Measurements from ENCODE around the gene SCNM1. TPM values are rescaled to one million over a fixed set of nuclear protein-coding genes. Genes with fewer than 3 reads are reported as not detected.

The SCNM1 gene
- total RNA-seq, 6 experiments from 2014 or later: 7.5 to 13.2 (median 8.5) TPM

- Histone ChIP-seq H3K9me3 (no peaks in the 10 kb centered on the region), H3K4me1 (peaks cover 0 to 5% (median 2%) of the 10 kb centered on the region in 4 donors), H3K27ac (no peak overlapping the region), H3K4me3 (no peak overlapping the region), H3K36me3 (peaks cover 0 to 32% (median 17%) of the 10 kb centered on the region in 4 donors), H3K27me3 (no peaks in the 10 kb centered on the region)
- no peak for DNase-seq
- intact Hi-C loops (cut with DNase I): loop anchor here (5.0 to 10.0 kb wide), 2 partner anchors 62 to 135 kb away; no protein-coding TSS in a partner anchor
- TF ChIP-seq CTCF (IDR thresholded peaks at IDR 0.05) (no peak), POLR2A (IDR thresholded peaks at IDR 0.05) (no peak)
- ATAC-seq: peak in 1 of 4 donors; percentile 22
Measured at GRCh38 chr1:151159373-151159772, 6.6 kb upstream of the SCNM1 start.

DNA sequence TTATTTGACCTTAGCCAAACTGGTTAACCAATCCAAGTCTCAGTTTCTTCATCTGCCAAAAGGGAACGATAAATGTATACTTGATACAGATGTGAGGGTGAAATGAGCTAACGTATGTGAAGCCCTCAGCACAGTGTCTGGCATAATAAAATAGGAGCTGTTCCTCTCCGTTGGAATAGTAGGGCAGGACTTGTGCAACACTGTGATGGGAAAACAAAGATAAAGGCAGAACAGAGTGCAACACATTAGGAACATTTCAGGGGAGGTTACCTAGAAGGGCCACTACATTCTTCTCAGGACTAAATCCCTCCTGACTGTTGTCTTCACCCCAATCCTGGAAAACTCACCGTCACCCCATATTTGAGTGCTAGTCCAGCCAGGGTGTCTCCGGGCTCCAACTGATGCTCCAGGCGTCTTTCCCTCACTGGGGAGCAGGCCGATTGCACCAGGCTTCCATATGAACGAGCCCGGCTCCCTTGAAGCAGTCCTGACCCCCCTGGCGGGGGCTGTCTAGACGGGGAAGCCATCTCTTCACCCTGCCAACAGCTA, 1.1 kb upstream of the SCNM1 start:
- H3K27ac ChIP-seq: peak overlapping the region; percentile 35 to 76 (median 63)
- no peaks in the 10 kb centered on the region for H3K27me3 ChIP-seq
- ATAC-seq (peak; percentile 48 to 67 (median 62)), DNase-seq (peak in 1 of 3 donors; percentile 40)
- no peaks in the 10 kb centered on the region for H3K9me3 ChIP-seq
- H3K36me3 ChIP-seq: peaks cover 0 to 36% (median 13%) of the 10 kb centered on the region in 4 donors
- 31% methylated on average over 3 of the region's 11 CpGs for WGBS (ENCODE audit: insufficient coverage, low coverage, low lambda C conversion rate, missing lambda C conversion rate)
- peaks cover 0 to 15% (median 7%) of the 10 kb centered on the region in 4 donors for H3K4me1 ChIP-seq
- intact Hi-C loops (cut with DNase I): no loop called here
- peak overlapping the region; percentile 51 to 72 (median 70) for H3K4me3 ChIP-seq
- TF ChIP-seq CTCF (IDR thresholded peaks at IDR 0.05) (no peak), POLR2A (IDR thresholded peaks at IDR 0.05) (peak; percentile 34)

GRCh38 chr1:151165281-151165737, 635 bp upstream of the SCNM1 start:
- no peaks in the 10 kb centered on the region for H3K9me3 ChIP-seq
- 4% methylated on average over 11 of the region's 15 CpGs for WGBS (ENCODE audit: insufficient coverage, low coverage, low lambda C conversion rate, missing lambda C conversion rate)
- H3K27me3 ChIP-seq: no peaks in the 10 kb centered on the region
- peaks cover 0 to 15% (median 7%) of the 10 kb centered on the region in 4 donors for H3K4me1 ChIP-seq
- peak in 1 of 3 donors; percentile 64 for DNase-seq
- peak overlapping the region; percentile 35 to 76 (median 63) for H3K27ac ChIP-seq
- intact Hi-C loops (cut with DNase I): no loop called here
- peak overlapping the region; percentile 51 to 72 (median 70) for H3K4me3 ChIP-seq
- ATAC-seq: peak; percentile 30 to 53 (median 45)
- TF ChIP-seq CTCF (IDR thresholded peaks at IDR 0.05) (no peak), POLR2A (IDR thresholded peaks at IDR 0.05) (no peak)
- peaks cover 0 to 32% (median 11%) of the 10 kb centered on the region in 4 donors for H3K36me3 ChIP-seq

DNA sequence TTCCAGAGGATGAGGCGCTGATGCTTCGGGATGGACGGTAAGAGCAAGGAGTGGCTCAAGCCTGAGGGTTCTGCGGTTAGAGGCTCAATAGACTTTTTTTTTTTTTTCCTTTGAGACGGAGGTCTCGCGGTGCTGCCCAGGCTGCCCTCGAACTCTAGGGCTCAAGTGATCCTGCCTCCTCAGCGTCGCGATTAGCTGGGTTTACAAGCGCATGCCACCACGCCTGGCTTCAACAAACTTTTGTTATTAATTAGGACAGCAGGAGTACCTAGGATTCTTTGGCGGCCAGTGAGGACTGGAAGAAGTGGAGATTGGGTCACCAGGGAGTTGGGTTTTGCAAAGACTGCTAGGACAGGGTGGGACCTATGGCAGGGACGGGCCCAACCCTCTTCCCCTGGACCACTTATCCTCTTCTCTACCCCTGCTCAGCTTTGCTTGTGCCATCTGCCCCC, 587 bp downstream of the SCNM1 start:
- Histone ChIP-seq H3K27ac (no peak overlapping the region), H3K27me3 (no peaks in the 10 kb centered on the region), H3K36me3 (peaks cover 0 to 21% (median 4%) of the 10 kb centered on the region in 4 donors), H3K4me3 (peak overlapping the region; percentile 51 to 72 (median 70)), H3K4me1 (peaks cover 0 to 15% (median 7%) of the 10 kb centered on the region in 4 donors), H3K9me3 (no peaks in the 10 kb centered on the region)
- ATAC-seq: no peak
- intact Hi-C loops (cut with DNase I): no loop called here
- no peak for TF ChIP-seq CTCF (IDR thresholded peaks at IDR 0.05)
- TF ChIP-seq POLR2A (IDR thresholded peaks at IDR 0.05): no peak
- no peak for DNase-seq
- 3% methylated on average over 15 of the region's 15 CpGs for WGBS (ENCODE audit: insufficient coverage, low coverage, low lambda C conversion rate, missing lambda C conversion rate)

Measured in right lobe of liver (tissue), 6 donors.